ENCODE measurements around the gene RND1.

DNA sequence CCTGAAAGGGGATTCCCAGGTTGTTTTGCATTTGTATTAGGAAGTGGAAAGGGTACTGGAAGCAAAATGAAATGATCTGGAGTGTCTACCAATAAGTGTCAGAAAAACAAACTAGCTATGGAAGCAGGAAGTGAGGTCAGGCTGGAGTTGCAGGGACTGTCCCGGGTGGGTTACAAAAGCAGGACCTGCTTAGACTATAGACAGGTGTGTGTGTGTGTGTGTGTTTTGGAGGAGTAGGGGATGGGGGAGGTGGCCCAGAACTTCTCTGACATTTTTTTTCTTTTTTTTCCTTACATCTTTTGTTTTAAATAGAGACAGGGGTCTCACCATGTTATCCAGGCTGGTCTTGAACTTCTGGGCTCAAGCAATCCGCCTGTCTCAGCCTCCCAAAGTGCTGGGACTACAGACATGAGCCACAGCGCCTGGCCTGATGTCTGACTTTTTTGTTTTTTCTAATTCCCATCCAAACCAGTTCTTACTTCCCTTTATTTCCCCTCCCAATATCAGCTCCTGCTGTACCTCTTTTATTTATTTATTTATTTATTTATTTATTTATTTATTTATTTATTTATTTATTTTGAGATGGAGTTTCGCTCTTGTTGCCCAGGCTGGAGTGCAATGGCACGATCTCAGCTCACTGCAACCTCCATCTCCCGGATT lies 512 bp upstream of the RND1 start:
- no peak for TF ChIP-seq CTCF (IDR thresholded peaks at IDR 0.05; ENCODE audit: low read depth, low read length)
- TF ChIP-seq POLR2A (IDR thresholded peaks at IDR 0.05; ENCODE audit: extremely low read depth, insufficient read length) = no peak
- TF ChIP-seq, protein P1, sequence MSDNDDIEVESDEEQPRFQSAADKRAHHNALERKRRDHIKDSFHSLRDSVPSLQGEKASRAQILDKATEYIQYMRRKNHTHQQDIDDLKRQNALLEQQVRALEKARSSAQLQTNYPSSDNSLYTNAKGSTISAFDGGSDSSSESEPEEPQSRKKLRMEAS (IDR thresholded peaks at IDR 0.05; ENCODE audit: low read depth, low read length) = no peak
- no peak for TF ChIP-seq MYC (IDR thresholded peaks at IDR 0.05; ENCODE audit: low read depth, low read length)

Data from NB4 (cell line).